ENCODE measurements around the gene VWA5B1. TPM values are rescaled to one million over a fixed set of nuclear protein-coding genes. Genes with fewer than 3 reads are reported as not detected.
"Not testable (repeated sequence)": the region's sequence is repeated elsewhere in the genome, so short reads cannot be mapped to it uniquely, and the experiment has no call there.

Gene VWA5B1
- total RNA-seq, 1 experiment from 2014 or later, result not detected

DNA sequence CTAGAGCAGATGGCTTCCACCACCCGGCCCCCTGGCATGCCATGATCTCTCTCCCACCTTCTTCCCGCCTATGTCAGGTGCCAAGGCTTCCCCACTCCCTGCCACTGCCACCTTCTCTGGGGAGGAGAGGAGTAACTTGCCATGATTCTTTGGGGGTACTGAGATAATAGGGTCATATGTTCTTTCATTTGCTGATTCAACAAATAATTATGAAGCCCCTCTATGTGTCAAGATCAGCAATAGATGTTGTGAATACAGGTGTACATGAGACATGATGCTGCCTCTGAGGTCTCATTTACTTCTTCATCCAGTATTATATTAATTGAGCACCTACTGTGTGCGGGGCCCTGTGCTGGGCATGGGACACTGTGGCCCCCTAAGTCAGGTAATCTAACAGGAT is 6.0 kb upstream of the VWA5B1 start:
- TF ChIP-seq, protein P1, sequence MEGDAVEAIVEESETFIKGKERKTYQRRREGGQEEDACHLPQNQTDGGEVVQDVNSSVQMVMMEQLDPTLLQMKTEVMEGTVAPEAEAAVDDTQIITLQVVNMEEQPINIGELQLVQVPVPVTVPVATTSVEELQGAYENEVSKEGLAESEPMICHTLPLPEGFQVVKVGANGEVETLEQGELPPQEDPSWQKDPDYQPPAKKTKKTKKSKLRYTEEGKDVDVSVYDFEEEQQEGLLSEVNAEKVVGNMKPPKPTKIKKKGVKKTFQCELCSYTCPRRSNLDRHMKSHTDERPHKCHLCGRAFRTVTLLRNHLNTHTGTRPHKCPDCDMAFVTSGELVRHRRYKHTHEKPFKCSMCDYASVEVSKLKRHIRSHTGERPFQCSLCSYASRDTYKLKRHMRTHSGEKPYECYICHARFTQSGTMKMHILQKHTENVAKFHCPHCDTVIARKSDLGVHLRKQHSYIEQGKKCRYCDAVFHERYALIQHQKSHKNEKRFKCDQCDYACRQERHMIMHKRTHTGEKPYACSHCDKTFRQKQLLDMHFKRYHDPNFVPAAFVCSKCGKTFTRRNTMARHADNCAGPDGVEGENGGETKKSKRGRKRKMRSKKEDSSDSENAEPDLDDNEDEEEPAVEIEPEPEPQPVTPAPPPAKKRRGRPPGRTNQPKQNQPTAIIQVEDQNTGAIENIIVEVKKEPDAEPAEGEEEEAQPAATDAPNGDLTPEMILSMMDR (IDR thresholded peaks at IDR 0.05; ENCODE audit: unreplicated experiment), result no peak

DNA sequence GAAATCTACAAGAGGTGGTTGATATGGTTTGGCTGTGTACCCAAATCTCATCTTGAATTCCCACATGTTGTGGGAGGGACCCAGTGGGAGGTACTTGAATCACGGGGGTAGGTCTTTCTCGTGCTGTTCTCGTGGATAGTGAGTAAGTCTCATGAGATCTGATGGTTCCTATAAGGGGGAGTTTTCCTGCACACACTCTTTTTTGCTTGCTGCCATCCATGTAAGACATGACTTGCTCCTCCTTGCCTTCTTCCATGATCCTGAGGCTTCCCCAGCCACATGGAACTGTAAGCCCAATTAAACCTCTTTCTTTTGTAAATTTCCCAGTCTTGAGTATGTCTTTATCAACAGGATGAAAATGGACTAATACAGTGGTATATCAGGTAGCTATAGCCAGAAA is 5.2 kb upstream of the VWA5B1 start:
- no TSS peak for BruUV-seq (replicated peaks)
- peaks cover 89% of the 10 kb centered on the region for H3K27me3 Mint-ChIP-seq (ENCODE audit: unreplicated experiment)

More for the DNA sequence above, 6.0 kb upstream of the VWA5B1 start:
- peaks cover 80% of the 10 kb centered on the region for H3K27me3 Mint-ChIP-seq (ENCODE audit: unreplicated experiment)
- no peaks in the 10 kb centered on the region for H3K36me3 Mint-ChIP-seq (ENCODE audit: insufficient read depth, unreplicated experiment)
- H3K4me3 Mint-ChIP-seq (ENCODE audit: low read depth, unreplicated experiment), result no peak overlapping the region
- DNase-seq, result no peak
- no TSS peak for BruUV-seq (replicated peaks)
- intact Hi-C loops (cut with micrococcal nuclease; ENCODE audit: unreplicated experiment), result no loop called here
- no peaks in the 10 kb centered on the region for H3K9me3 Mint-ChIP-seq (ENCODE audit: low read depth, unreplicated experiment)
- CTCF ChIA-PET, result no interaction called here
- H3K27ac Mint-ChIP-seq (ENCODE audit: unreplicated experiment), result no peak overlapping the region
- peaks cover 6% of the 10 kb centered on the region for H3K4me1 Mint-ChIP-seq (ENCODE audit: low read depth, unreplicated experiment)

DNA sequence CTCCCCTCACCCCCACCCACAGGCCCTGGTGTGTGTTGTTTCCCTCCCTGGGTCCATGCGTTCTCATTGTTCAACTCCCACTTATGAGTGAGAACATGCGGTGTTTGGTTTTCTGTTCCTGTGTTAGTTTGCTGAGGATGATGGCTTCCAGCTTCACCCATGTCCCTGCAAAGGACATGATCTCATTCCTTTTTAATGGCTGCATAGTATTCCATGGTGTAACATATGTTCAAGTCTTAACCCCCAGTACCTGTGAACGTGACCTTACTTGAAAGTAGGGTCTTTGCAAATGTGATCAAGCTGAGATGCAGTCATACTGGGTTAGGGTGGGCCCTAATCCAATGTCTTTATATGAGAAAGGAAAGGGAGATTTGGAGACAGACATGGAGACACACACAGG is 3.0 kb upstream of the VWA5B1 start:
- H3K36me3 Mint-ChIP-seq (ENCODE audit: insufficient read depth, unreplicated experiment); H3K27ac Mint-ChIP-seq (ENCODE audit: unreplicated experiment); H3K4me1 Mint-ChIP-seq (ENCODE audit: low read depth, unreplicated experiment); DNase-seq; CTCF ChIA-PET; BruUV-seq (replicated peaks); H3K4me3 Mint-ChIP-seq (ENCODE audit: low read depth, unreplicated experiment); intact Hi-C loops (cut with micrococcal nuclease; ENCODE audit: unreplicated experiment); H3K9me3 Mint-ChIP-seq (ENCODE audit: low read depth, unreplicated experiment): not testable (repeated sequence)
- peaks cover 92% of the 10 kb centered on the region for H3K27me3 Mint-ChIP-seq (ENCODE audit: unreplicated experiment)

More for the DNA sequence above, 5.2 kb upstream of the VWA5B1 start:
- H3K36me3 Mint-ChIP-seq (ENCODE audit: insufficient read depth, unreplicated experiment), result no peaks in the 10 kb centered on the region
- no peak for DNase-seq
- H3K9me3 Mint-ChIP-seq (ENCODE audit: low read depth, unreplicated experiment), result no peaks in the 10 kb centered on the region
- intact Hi-C loops (cut with micrococcal nuclease; ENCODE audit: unreplicated experiment), result no loop called here
- TF ChIP-seq, protein P1 (IDR thresholded peaks at IDR 0.05; ENCODE audit: unreplicated experiment), result no peak
- CTCF ChIA-PET, result no interaction called here
- no peak overlapping the region for H3K4me3 Mint-ChIP-seq (ENCODE audit: low read depth, unreplicated experiment)
- H3K27ac Mint-ChIP-seq (ENCODE audit: unreplicated experiment), result no peak overlapping the region
- H3K4me1 Mint-ChIP-seq (ENCODE audit: low read depth, unreplicated experiment), result no peaks in the 10 kb centered on the region

DNA sequence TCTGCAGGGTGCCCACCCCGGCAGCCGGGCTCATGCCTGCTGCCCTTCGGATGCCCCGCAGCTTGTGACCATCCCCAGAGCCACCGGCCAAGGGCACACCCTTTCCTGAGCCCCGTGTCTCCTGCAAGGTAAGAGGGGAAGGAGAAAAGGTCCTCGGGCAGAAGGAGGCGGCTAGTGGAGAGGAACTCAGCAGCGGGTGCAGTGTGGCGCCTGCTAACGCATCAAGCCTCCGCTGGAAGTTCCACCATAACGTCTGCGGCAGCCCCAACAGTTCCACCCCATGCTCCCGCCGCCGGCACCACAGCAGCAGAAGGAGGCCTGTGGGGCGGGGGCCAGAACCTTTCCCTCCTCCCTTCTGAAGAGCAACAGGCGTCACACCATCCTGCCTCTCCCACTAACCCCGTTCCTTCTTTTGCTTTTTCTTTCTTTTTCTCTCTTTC is 990 bp downstream of the VWA5B1 start:
- H3K4me3 Mint-ChIP-seq (ENCODE audit: low read depth, unreplicated experiment), result no peak overlapping the region
- no TSS peak for BruUV-seq (replicated peaks)
- DNase-seq, result no peak
- no peaks in the 10 kb centered on the region for H3K36me3 Mint-ChIP-seq (ENCODE audit: insufficient read depth, unreplicated experiment)
- TF ChIP-seq, protein P1 (IDR thresholded peaks at IDR 0.05; ENCODE audit: unreplicated experiment), result no peak
- CTCF ChIA-PET, result interaction anchor here (0.6 to 0.7 kb wide), 2 partner anchors 78 to 86 kb away, joined by 3 to 5 read pairs; no protein-coding TSS in a partner anchor
- no peak overlapping the region for H3K27ac Mint-ChIP-seq (ENCODE audit: unreplicated experiment)
- H3K9me3 Mint-ChIP-seq (ENCODE audit: low read depth, unreplicated experiment), result no peaks in the 10 kb centered on the region
- H3K4me1 Mint-ChIP-seq (ENCODE audit: low read depth, unreplicated experiment), result no peaks in the 10 kb centered on the region
- intact Hi-C loops (cut with micrococcal nuclease; ENCODE audit: unreplicated experiment), result no loop called here
- H3K27me3 Mint-ChIP-seq (ENCODE audit: unreplicated experiment), result peaks cover 87% of the 10 kb centered on the region

DNA sequence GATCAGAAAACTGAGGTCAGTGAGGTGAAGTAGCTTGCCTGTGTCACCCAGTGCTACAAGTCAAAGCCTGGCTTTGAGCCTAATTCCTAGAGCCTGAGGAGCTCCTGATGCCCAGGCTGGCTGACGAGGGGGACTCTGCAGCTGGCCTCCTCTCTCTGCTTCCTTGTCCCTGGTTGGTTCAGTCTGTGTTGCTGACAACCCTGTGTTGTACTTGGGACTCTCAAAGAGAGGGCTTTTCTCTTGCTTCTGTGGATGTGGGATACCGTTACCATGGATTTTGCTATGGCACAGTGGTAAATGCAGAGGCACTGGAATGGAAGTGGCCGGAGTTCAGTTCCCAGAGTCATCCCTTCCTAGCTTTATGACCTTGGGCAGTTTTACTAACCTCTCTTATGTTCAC is 8.0 kb downstream of the VWA5B1 start:
- H3K36me3 Mint-ChIP-seq (ENCODE audit: insufficient read depth, unreplicated experiment), result no peaks in the 10 kb centered on the region
- CTCF ChIA-PET, result interaction anchor here (1.1 kb wide), 1 partner anchor 195 kb away, joined by 3 read pairs; no protein-coding TSS in a partner anchor
- no peak for DNase-seq
- no peaks in the 10 kb centered on the region for H3K9me3 Mint-ChIP-seq (ENCODE audit: low read depth, unreplicated experiment)
- no peak overlapping the region for H3K4me3 Mint-ChIP-seq (ENCODE audit: low read depth, unreplicated experiment)
- intact Hi-C loops (cut with micrococcal nuclease; ENCODE audit: unreplicated experiment), result no loop called here
- TF ChIP-seq, protein P1 (IDR thresholded peaks at IDR 0.05; ENCODE audit: unreplicated experiment), result no peak
- BruUV-seq (replicated peaks), result no TSS peak
- H3K27me3 Mint-ChIP-seq (ENCODE audit: unreplicated experiment), result peaks cover 56% of the 10 kb centered on the region
- H3K4me1 Mint-ChIP-seq (ENCODE audit: low read depth, unreplicated experiment), result no peaks in the 10 kb centered on the region
- no peak overlapping the region for H3K27ac Mint-ChIP-seq (ENCODE audit: unreplicated experiment)
